Smooth muscle cell (in vitro differentiated cells): ENCODE results near the gene TSHZ3. TPM values are rescaled to one million over a fixed set of nuclear protein-coding genes. Genes with fewer than 3 reads are reported as not detected.
A peak's percentile ranks its signal among the peaks of the same experiment; 100 is the strongest.

ENCODE experiments used
- DNase-seq: peaks from one replicate; lab custom pipeline; 2025; ENCODE audit not compliant: unreplicated experiment; lab: John Stamatoyannopoulos, UW
- H2AFZ ChIP-seq: fragments of 200-600 bp; sonication (generic); 2 replicates; pipeline ENCODE4 v1.6.0; 2016; ENCODE audit warnings: antibody characterized with exemption, low read depth, mild to moderate bottlenecking
- H3F3A ChIP-seq: fragments of 200-600 bp; sonication (generic); 2 replicates; pipeline ENCODE4 v1.6.0; 2017; ENCODE audit warnings: antibody characterized with exemption, low read depth
- H3K27ac ChIP-seq: fragments of 200-600 bp; sonication (generic); 2 replicates; pipeline ENCODE4 v1.5.1; 2016; ENCODE audit warnings: low read depth, mild to moderate bottlenecking
- H3K27me3 ChIP-seq: fragments of 200-600 bp; sonication (generic); 2 replicates; pipeline ENCODE4 v1.6.1; 2016; ENCODE audit warnings: low read depth, mild to moderate bottlenecking
- H3K36me3 ChIP-seq: fragments of 200-600 bp; sonication (generic); 2 replicates; pipeline ENCODE4 v1.5.1; 2016; ENCODE audit warnings: low read depth
- H3K4me1 ChIP-seq: fragments of 200-600 bp; sonication (generic); 2 replicates; pipeline ENCODE4 v1.5.1; 2016; ENCODE audit warnings: low read depth
- H3K4me2 ChIP-seq: fragments of 200-600 bp; sonication (generic); 2 replicates; pipeline ENCODE4 v1.6.0; 2016; ENCODE audit warnings: mild to moderate bottlenecking
- H3K4me3 ChIP-seq: fragments of 200-600 bp; sonication (generic); 2 replicates; pipeline ENCODE4 v1.5.1; 2016; ENCODE audit warnings: mild to moderate bottlenecking
- H3K79me2 ChIP-seq: fragments of 200-600 bp; sonication (generic); 2 replicates; pipeline ENCODE4 v1.6.0; 2016; ENCODE audit warnings: low read depth, mild to moderate bottlenecking
- H3K9ac ChIP-seq: fragments of 200-600 bp; sonication (generic); 2 replicates; pipeline ENCODE4 v1.6.0; 2016; ENCODE audit warnings: low read depth
- H3K9me3 ChIP-seq: fragments of 200-600 bp; sonication (generic); replicated peaks from 2 replicates; pipeline ENCODE4 v1.5.1; 2016; ENCODE audit warnings: low read depth
- H4K20me1 ChIP-seq: fragments of 200-600 bp; sonication (generic); 2 replicates; pipeline ENCODE4 v1.6.0; 2016; ENCODE audit warnings: low read depth
- WGBS: methylation state at CpG from one replicate; pipeline ENCODE4 v1.1.7; 2016; ENCODE audit warnings: low lambda C conversion rate; 5-methylcytosine and 5-hydroxymethylcytosine counted together
- polyA plus RNA-seq: library from polyadenylated mRNA; unstranded; fragments of >200 nt; fragmentation: Nextera tagmentation; extraction: Ambion mirVana; gene quantifications from 2 replicates; pipeline ENCODE4 v1.2.1, GENCODE V29; 2016
- total RNA-seq: library from RNA; depleted of rRNA; stranded (reverse); fragments of >200 nt; gene quantifications from 2 replicates; pipeline ENCODE4 v1.2.3, GENCODE V29; 2014
- TF ChIP-seq, protein P1 (sequence below): fragments of 200-600 bp; sonication (generic); IDR thresholded peaks from 2 replicates; pipeline ENCODE4 v1.5.1; 2017; ENCODE audit warnings: borderline replicate concordance, mild to moderate bottlenecking, antibody characterized with exemption; ENCODE audit not compliant: insufficient read depth, poor library complexity, severe bottlenecking

Gene TSHZ3
- total and polyA plus RNA-seq, 2 experiments from 2014 or later = 21.8 to 23.7 TPM

DNA sequence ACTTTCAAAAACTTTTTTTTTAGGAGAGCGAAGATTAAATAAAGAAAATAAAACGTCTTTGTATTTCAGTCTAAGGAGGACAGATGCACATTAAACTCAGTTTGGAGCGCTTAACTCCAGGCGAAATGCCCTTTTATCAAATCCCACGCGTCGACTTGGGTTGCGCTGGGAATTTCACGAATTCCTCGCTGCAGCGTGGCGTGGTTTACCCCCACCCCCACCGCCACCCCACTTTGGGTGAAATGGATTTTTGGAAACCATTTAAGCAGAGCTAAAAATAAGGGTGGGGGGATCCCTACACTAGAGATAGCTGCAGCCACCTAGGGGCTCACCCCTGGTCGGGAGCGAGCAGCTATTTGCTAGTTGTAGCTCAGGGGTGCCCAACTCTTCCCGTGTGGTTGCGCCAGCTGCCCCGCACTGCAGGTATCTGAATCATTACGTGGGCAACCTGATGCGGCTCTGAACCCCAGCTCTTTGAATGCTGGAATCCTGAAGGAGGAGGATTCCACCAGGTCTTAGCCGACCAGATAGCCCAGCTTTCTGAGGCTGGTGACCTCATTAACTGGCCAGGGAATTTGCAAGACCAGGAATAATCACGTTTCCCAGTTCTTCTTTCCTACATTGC, 6.5 kb upstream of the TSHZ3 start:
- DNase-seq = no peak
- peak overlapping the region; percentile 78 for H3K27ac ChIP-seq
- TF ChIP-seq, protein P1, sequence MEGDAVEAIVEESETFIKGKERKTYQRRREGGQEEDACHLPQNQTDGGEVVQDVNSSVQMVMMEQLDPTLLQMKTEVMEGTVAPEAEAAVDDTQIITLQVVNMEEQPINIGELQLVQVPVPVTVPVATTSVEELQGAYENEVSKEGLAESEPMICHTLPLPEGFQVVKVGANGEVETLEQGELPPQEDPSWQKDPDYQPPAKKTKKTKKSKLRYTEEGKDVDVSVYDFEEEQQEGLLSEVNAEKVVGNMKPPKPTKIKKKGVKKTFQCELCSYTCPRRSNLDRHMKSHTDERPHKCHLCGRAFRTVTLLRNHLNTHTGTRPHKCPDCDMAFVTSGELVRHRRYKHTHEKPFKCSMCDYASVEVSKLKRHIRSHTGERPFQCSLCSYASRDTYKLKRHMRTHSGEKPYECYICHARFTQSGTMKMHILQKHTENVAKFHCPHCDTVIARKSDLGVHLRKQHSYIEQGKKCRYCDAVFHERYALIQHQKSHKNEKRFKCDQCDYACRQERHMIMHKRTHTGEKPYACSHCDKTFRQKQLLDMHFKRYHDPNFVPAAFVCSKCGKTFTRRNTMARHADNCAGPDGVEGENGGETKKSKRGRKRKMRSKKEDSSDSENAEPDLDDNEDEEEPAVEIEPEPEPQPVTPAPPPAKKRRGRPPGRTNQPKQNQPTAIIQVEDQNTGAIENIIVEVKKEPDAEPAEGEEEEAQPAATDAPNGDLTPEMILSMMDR = no peak
- H3K27me3 ChIP-seq = no peaks in the 10 kb centered on the region
- peaks cover 32% of the 10 kb centered on the region for H4K20me1 ChIP-seq
- H3K36me3 ChIP-seq = no peaks in the 10 kb centered on the region
- H3K9me3 ChIP-seq = no peaks in the 10 kb centered on the region
- peak overlapping the region; percentile 38 for H3K9ac ChIP-seq
- peaks cover 6% of the 10 kb centered on the region for H3F3A ChIP-seq
- peaks cover 23% of the 10 kb centered on the region for H3K4me1 ChIP-seq
- no peak overlapping the region for H2AFZ ChIP-seq
- H3K79me2 ChIP-seq = peaks cover 39% of the 10 kb centered on the region
- peak overlapping the region; percentile 36 for H3K4me3 ChIP-seq
- WGBS = under 1% methylated on average over 22 of the region's 22 CpGs
- peak overlapping the region; percentile 92 for H3K4me2 ChIP-seq

DNA sequence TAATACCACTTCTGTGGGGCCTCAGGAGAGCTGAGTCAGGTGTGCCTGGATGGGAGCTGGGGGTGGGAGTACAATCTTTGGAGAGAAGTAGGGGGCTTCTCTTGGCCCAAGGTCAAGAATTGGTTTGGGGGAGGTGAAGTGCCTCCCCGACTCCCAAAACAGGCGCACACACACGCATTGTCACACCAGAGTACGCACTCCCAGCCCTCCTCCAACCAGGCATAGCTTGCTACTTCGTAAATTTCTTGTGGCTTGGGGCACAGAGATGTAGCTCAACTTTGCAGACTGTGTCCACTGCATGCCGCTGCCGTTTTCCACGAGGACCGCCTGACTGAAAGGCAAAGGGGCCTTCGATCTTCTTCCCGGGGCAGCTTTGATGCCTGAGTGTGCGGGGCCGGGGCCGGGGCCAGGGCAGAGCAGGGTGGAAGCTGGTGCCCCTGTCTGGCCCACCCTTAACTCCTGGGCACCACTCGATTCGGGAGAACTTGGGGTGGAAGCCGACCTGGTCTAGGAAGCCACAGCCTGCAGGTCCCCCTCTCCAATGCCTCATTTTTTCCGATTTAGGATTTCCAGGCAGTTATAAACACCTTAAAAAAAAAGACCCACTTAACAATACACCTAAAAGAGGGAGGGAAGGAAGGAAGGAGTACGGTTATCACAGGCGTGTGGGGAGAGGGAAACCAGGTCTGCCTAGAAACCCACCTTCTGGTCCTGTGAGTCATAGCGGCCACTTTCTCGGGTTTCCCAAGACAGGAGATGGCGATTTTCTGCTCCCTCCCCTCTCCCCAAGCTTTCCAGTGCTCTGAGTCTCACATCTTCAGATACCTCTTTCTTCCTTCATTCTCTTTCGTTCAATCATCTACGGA, 5.8 kb upstream of the TSHZ3 start:
- peak overlapping the region; percentile 36 for H3K4me3 ChIP-seq
- no peak for DNase-seq
- TF ChIP-seq, protein P1 = no peak
- H3K79me2 ChIP-seq = peaks cover 39% of the 10 kb centered on the region
- peak overlapping the region; percentile 92 for H3K4me2 ChIP-seq
- H2AFZ ChIP-seq = no peak overlapping the region
- H4K20me1 ChIP-seq = peaks cover 26% of the 10 kb centered on the region
- H3K9me3 ChIP-seq = no peaks in the 10 kb centered on the region
- H3K4me1 ChIP-seq = peaks cover 23% of the 10 kb centered on the region
- H3K36me3 ChIP-seq = no peaks in the 10 kb centered on the region
- peak overlapping the region; percentile 78 for H3K27ac ChIP-seq
- H3K27me3 ChIP-seq = no peaks in the 10 kb centered on the region
- H3K9ac ChIP-seq = peak overlapping the region; percentile 38
- H3F3A ChIP-seq = peaks cover 6% of the 10 kb centered on the region
- WGBS = 1% methylated on average over 25 of the region's 25 CpGs

DNA sequence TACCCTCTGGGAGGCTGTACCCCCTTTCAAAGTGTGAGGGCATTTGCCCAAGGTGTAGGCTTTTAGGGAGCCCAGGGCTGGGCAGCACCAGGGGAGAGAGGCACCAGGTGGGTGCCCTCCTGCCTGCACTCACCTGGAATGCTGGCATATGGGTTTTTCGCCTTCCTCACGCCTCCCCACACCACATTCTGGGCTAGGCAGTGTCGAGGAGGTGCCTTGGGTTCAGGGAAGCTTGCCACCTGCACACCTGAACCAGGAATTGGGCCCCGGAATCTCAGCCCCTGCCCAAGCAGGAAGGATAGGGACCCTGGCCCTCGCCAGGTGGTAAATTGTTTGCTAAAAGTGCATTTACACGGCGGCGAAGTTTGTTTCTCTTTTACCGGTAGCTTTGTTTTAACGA, 5.1 kb upstream of the TSHZ3 start:
- peaks cover 6% of the 10 kb centered on the region for H3F3A ChIP-seq
- H3K9me3 ChIP-seq = no peaks in the 10 kb centered on the region
- peaks cover 39% of the 10 kb centered on the region for H3K79me2 ChIP-seq
- no peak overlapping the region for H2AFZ ChIP-seq
- 28% methylated on average over 10 of the region's 10 CpGs for WGBS
- no peak for DNase-seq
- peaks cover 24% of the 10 kb centered on the region for H4K20me1 ChIP-seq
- H3K27ac ChIP-seq = peak overlapping the region; percentile 84
- H3K4me3 ChIP-seq = no peak overlapping the region
- no peaks in the 10 kb centered on the region for H3K27me3 ChIP-seq
- no peaks in the 10 kb centered on the region for H3K36me3 ChIP-seq
- peak overlapping the region; percentile 92 for H3K4me2 ChIP-seq
- H3K4me1 ChIP-seq = peaks cover 23% of the 10 kb centered on the region
- H3K9ac ChIP-seq = no peak overlapping the region
- TF ChIP-seq, protein P1 = no peak
